ENCODE results near the gene SLC22A16.

The SLC22A16 gene

DNA sequence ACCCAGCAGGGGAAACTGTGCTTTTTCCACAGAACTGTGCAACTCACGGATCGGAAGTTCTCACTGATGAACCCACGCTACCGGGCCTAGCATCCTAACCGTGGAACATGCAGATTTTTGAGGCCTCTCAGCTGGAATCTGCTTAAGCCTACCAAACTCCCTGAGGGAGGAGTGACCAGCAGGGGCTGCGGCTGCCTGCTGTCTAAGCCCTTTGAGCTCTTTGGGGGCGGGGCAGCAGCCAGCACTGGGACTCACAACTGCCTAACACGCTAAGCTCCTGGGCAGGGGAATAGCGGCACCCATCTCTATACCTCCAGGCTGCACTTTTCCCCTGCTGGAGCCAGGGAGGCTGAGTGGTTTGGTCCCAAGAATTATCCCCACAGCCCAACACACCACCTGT is 97.9 kb downstream of the SLC22A16 start:
- ChIA-PET POLR2A (ENCODE audit: low non-redundant PET) (no interaction called here), CTCF (no interaction called here)
- DNase-seq (ENCODE audit: low spot score): no peak
- no peak overlapping the region for H3K27ac ChIP-seq
- TF ChIP-seq, protein P1, sequence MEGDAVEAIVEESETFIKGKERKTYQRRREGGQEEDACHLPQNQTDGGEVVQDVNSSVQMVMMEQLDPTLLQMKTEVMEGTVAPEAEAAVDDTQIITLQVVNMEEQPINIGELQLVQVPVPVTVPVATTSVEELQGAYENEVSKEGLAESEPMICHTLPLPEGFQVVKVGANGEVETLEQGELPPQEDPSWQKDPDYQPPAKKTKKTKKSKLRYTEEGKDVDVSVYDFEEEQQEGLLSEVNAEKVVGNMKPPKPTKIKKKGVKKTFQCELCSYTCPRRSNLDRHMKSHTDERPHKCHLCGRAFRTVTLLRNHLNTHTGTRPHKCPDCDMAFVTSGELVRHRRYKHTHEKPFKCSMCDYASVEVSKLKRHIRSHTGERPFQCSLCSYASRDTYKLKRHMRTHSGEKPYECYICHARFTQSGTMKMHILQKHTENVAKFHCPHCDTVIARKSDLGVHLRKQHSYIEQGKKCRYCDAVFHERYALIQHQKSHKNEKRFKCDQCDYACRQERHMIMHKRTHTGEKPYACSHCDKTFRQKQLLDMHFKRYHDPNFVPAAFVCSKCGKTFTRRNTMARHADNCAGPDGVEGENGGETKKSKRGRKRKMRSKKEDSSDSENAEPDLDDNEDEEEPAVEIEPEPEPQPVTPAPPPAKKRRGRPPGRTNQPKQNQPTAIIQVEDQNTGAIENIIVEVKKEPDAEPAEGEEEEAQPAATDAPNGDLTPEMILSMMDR (conservative IDR thresholded peaks at IDR 0.05; ENCODE audit: low read depth): no peak

Measured in RWPE1 (cell line).